Measurements from ENCODE around the gene SPATA9.
"Not testable (repeated sequence)": the region's sequence is repeated elsewhere in the genome, so short reads cannot be mapped to it uniquely, and the experiment has no call there.

SPATA9 gene

GRCh38 chr5:95646569-95647431 lies 36.0 kb downstream of the SPATA9 start, which contains the start of gene RFESD:
Gene RFESD, plus strand, starts transcription at chr5:95646777. Its CDS starts 5,495 bp downstream, at chr5:95652272.
- peak; percentile 76 to 85 for DNase-seq (ENCODE audit: low read depth in 2 of 2, low spot score in 1 of 2)

- DNase-seq (ENCODE audit: low read depth in 2 of 2, low spot score in 1 of 2) = not testable (repeated sequence)
Observed at GRCh38 chr5:95646226-95646568, 36.6 kb downstream of the SPATA9 start.

- no peak for DNase-seq (ENCODE audit: low read depth in 2 of 2, low spot score in 1 of 2)
Observed at GRCh38 chr5:95644351-95645042, 38.3 kb downstream of the SPATA9 start.

- DNase-seq (ENCODE audit: low read depth in 2 of 2, low spot score in 1 of 2) = no peak
Observed at GRCh38 chr5:95643152-95643551, 39.6 kb downstream of the SPATA9 start.

GRCh38 chr5:95641741-95642220 lies 41.0 kb downstream of the SPATA9 start:
- DNase-seq (ENCODE audit: low read depth in 2 of 2, low spot score in 1 of 2) = no peak

GRCh38 chr5:95638632-95639031 lies 44.2 kb downstream of the SPATA9 start:
- no peak for DNase-seq (ENCODE audit: low read depth in 2 of 2, low spot score in 1 of 2)

- no peak for DNase-seq (ENCODE audit: low read depth in 2 of 2, low spot score in 1 of 2)
Observed at GRCh38 chr5:95634081-95634480, 48.7 kb downstream of the SPATA9 start.

GRCh38 chr5:95633671-95634070 lies 49.1 kb downstream of the SPATA9 start:
- no peak for DNase-seq (ENCODE audit: low read depth in 2 of 2, low spot score in 1 of 2)

GRCh38 chr5:95632942-95633341 lies 49.8 kb downstream of the SPATA9 start:
- not testable (repeated sequence) for DNase-seq (ENCODE audit: low read depth in 2 of 2, low spot score in 1 of 2)

- DNase-seq (ENCODE audit: low read depth in 2 of 2, low spot score in 1 of 2) = peak in 1 of 2 donors; percentile 44
Observed at GRCh38 chr5:95631991-95632675, 50.7 kb downstream of the SPATA9 start.

- DNase-seq (ENCODE audit: low read depth in 2 of 2, low spot score in 1 of 2) = no peak
Observed at GRCh38 chr5:95631255-95631958, 51.4 kb downstream of the SPATA9 start.

- no peak for DNase-seq (ENCODE audit: low read depth in 2 of 2, low spot score in 1 of 2)
Observed at GRCh38 chr5:95630394-95630917, 52.3 kb downstream of the SPATA9 start.

- DNase-seq (ENCODE audit: low read depth in 2 of 2, low spot score in 1 of 2) = no peak
Observed at GRCh38 chr5:95628933-95629332, 53.9 kb downstream of the SPATA9 start.

- no peak for DNase-seq (ENCODE audit: low read depth in 2 of 2, low spot score in 1 of 2)
Observed at GRCh38 chr5:95627971-95628810, 54.6 kb downstream of the SPATA9 start.

GRCh38 chr5:95626701-95627100 lies 56.1 kb downstream of the SPATA9 start:
- no peak for DNase-seq (ENCODE audit: low read depth in 2 of 2, low spot score in 1 of 2)

GRCh38 chr5:95624368-95624767 lies 58.4 kb downstream of the SPATA9 start:
- DNase-seq (ENCODE audit: low read depth in 2 of 2, low spot score in 1 of 2) = no peak

- no peak for DNase-seq (ENCODE audit: low read depth in 2 of 2, low spot score in 1 of 2)
Observed at GRCh38 chr5:95623706-95624105, 59.1 kb downstream of the SPATA9 start.

GRCh38 chr5:95621839-95622629 lies 60.8 kb downstream of the SPATA9 start:
- DNase-seq (ENCODE audit: low read depth in 2 of 2, low spot score in 1 of 2) = no peak
